ENCODE data around the gene POLD2.

DNA sequence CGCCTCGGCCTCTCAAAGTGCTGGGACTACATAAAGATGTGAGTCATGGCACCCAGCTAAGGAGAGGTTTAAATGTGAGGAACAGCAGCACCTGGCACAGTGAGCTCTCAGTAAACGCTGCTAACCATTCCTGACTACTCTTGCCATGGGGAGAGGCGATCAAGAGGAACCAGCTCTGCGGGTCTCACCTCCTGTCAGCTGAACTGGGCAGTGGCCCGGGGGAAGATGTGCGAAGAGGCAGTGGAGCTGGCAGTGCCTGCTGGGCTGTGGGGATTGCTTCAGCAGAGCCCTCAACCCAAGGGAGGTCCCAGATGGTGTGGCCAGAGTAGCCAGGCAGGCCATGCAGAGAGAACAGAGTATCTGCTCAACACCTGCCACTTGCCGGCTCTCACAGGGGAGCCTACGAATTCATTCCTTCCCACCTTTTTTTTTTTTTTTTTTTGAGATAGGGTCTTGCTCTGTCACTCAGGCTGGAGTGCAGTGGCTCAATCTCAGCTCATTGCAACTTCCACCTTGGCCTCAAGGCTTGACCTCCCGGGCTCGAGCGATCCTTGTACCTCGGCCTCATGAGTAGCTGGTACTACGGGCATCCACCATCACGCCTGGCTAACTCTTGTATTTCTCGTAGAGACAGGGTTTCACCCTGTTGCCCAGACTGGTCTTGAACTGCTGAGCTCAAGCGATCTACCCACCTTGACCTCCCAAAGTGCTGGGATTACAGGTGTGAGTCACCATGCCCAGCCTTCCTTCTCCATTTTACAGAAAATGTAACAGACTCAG lies 47.9 kb downstream of the POLD2 start:
- TF ChIP-seq, protein P1, sequence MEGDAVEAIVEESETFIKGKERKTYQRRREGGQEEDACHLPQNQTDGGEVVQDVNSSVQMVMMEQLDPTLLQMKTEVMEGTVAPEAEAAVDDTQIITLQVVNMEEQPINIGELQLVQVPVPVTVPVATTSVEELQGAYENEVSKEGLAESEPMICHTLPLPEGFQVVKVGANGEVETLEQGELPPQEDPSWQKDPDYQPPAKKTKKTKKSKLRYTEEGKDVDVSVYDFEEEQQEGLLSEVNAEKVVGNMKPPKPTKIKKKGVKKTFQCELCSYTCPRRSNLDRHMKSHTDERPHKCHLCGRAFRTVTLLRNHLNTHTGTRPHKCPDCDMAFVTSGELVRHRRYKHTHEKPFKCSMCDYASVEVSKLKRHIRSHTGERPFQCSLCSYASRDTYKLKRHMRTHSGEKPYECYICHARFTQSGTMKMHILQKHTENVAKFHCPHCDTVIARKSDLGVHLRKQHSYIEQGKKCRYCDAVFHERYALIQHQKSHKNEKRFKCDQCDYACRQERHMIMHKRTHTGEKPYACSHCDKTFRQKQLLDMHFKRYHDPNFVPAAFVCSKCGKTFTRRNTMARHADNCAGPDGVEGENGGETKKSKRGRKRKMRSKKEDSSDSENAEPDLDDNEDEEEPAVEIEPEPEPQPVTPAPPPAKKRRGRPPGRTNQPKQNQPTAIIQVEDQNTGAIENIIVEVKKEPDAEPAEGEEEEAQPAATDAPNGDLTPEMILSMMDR (conservative IDR thresholded peaks at IDR 0.05 in 1 of 2, IDR thresholded peaks at IDR 0.05 in 1 of 2; ENCODE audit: low read depth in 1 of 2, low read length in 2 of 2) = no peak
- no peak for TF ChIP-seq EZH2 (IDR thresholded peaks at IDR 0.05; ENCODE audit: low read length, missing control alignments)
